Endothelial cell of umbilical vein (primary cell): Measurements from ENCODE around the gene SIRPD.

Source experiments
- CTCF ChIP-seq, 2 donors: IDR thresholded peaks; 1 replicate in 1 of 2; 2 replicates in 1 of 2; pipeline ENCODE4 v1.5.1; 2011; ENCODE audit warnings: low read length in 2 of 2, mild to moderate bottlenecking in 2 of 2, moderate library complexity in 2 of 2, control low read depth in 1 of 2, inconsistent platforms in 1 of 2, low read depth in 1 of 2; ENCODE audit not compliant: insufficient read depth in 1 of 2; ENCODE audit errors: extremely low read depth in 1 of 2
- EZH2 ChIP-seq: IDR thresholded peaks from 2 replicates; pipeline ENCODE4 v1.6.1; 2012; ENCODE audit warnings: borderline replicate concordance, low read depth, mild to moderate bottlenecking, moderate library complexity, low read length, inconsistent platforms; ENCODE audit not compliant: severe bottlenecking
- GATA2 ChIP-seq: IDR thresholded peaks from 2 replicates; pipeline ENCODE4 v1.7.0; 2011; ENCODE audit warnings: low read depth, mild to moderate bottlenecking, moderate library complexity, mixed read lengths, low read length; ENCODE audit not compliant: insufficient read length, insufficient read depth
- JUN ChIP-seq: IDR thresholded peaks from 2 replicates; pipeline ENCODE4 v1.6.1; 2011; ENCODE audit warnings: borderline replicate concordance, low read depth; ENCODE audit not compliant: insufficient read length, insufficient read depth
- MAX ChIP-seq: IDR thresholded peaks from 2 replicates; pipeline ENCODE4 v1.6.1; 2011; ENCODE audit not compliant: insufficient read depth, insufficient read length

- TF ChIP-seq CTCF (IDR thresholded peaks at IDR 0.05; ENCODE audit: extremely low read depth in 1 of 2, insufficient read depth in 1 of 2, low read depth in 1 of 2, low read length in 2 of 2) (no peak), EZH2 (no peak), JUN (no peak), MAX (no peak), GATA2 (no peak)
These were observed 8.0 kb upstream of the SIRPD start for GRCh38 chr20:1565461-1565860.
